H1 (cell line): ENCODE data around the gene OSBPL2.

Source experiments
- BRCA1 ChIP-seq: IDR thresholded peaks from 2 replicates; pipeline ENCODE4 v1.6.1; 2012; ENCODE audit warnings: low read depth, low read length, improper control_type of control experiment
- CHD2 ChIP-seq: IDR thresholded peaks from 2 replicates; pipeline ENCODE4 v1.6.1; 2012; ENCODE audit warnings: low read length, improper control_type of control experiment
- HDAC2 ChIP-seq, 2 experiments: fragments of 300-600 bp in 1 of 2; sonication (generic) in 1 of 2; IDR thresholded peaks; 2 replicates each; pipeline ENCODE4 v1.6.1; 2011 to 2012; ENCODE audit warnings: low read depth in 2 of 2, low read length in 2 of 2, mild to moderate bottlenecking in 2 of 2, moderate library complexity in 2 of 2, borderline replicate concordance in 1 of 2, inconsistent platforms in 1 of 2
- POLR2A ChIP-seq, 2 experiments: IDR thresholded peaks; 1 replicate in 1 of 2; 2 replicates in 1 of 2; pipeline ENCODE4 v1.6.1; 2011; ENCODE audit warnings: low read depth in 2 of 2, low read length in 2 of 2, mild to moderate bottlenecking in 2 of 2; ENCODE audit errors: control extremely low read depth in 1 of 2
- POU5F1 ChIP-seq: IDR thresholded peaks from 2 replicates; pipeline ENCODE4 v1.6.1; 2011; ENCODE audit warnings: low read depth, mild to moderate bottlenecking, low read length, moderate library complexity
- SAP30 ChIP-seq: fragments of 300-600 bp; sonication (generic); IDR thresholded peaks from 2 replicates; pipeline ENCODE4 v1.7.1; 2012; ENCODE audit warnings: low read length, moderate library complexity, mild to moderate bottlenecking, inconsistent platforms; ENCODE audit not compliant: insufficient read depth, insufficient replicate concordance
- SRF ChIP-seq: IDR thresholded peaks from 2 replicates; pipeline ENCODE4 v1.6.1; 2011; ENCODE audit warnings: mild to moderate bottlenecking, low read depth, low read length, moderate library complexity
- TEAD4 ChIP-seq: IDR thresholded peaks from 2 replicates; pipeline ENCODE4 v1.6.1; 2012; ENCODE audit warnings: low read depth, low read length, inconsistent platforms, mixed read lengths
- YY1 ChIP-seq: IDR thresholded peaks from 2 replicates; pipeline ENCODE4 v1.6.1; 2011; ENCODE audit warnings: low read depth, mild to moderate bottlenecking, low read length
- TF ChIP-seq, protein P1 (sequence below): IDR thresholded peaks from 2 replicates; pipeline ENCODE4 v1.6.1; 2012; ENCODE audit warnings: low read length, inconsistent platforms
- TF ChIP-seq, protein P2 (sequence below), 3 experiments: IDR thresholded peaks; 1 replicate in 2 of 3; 2 replicates in 1 of 3; pipeline versions ENCODE4 v1.5.1 to v1.6.1; 2011; ENCODE audit warnings: low read length in 3 of 3, mild to moderate bottlenecking in 3 of 3, inconsistent platforms in 2 of 3, low read depth in 1 of 3, moderate library complexity in 1 of 3; ENCODE audit not compliant: insufficient read depth in 1 of 3; ENCODE audit errors: control extremely low read depth in 1 of 3
- TF ChIP-seq, protein P3 (sequence below): IDR thresholded peaks from 2 replicates; pipeline ENCODE4 v1.6.1; 2012; ENCODE audit warnings: inconsistent platforms

DNA sequence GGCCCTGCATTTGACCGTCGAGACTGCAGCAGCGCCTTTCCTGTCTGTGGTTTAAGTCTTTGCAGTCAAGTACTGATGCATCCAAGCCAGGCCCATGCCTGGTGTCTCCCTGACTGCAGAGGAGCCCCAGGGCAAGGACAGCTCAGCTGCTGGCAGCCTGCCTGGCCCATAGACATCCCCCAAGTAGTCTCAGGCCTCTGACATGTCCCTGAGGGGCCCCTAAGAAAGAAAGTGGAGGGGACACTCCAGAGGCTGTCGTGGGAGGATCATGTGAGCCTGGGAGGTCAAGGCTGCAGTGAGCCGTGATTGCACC, 36.3 kb upstream of the OSBPL2 start:
- TF ChIP-seq TEAD4 = no peak
- TF ChIP-seq HDAC2 (IDR thresholded peaks at IDR 0.05; ENCODE audit: borderline replicate concordance in 1 of 2, low read depth in 2 of 2, low read length in 2 of 2) = no peak
- TF ChIP-seq, protein P1, sequence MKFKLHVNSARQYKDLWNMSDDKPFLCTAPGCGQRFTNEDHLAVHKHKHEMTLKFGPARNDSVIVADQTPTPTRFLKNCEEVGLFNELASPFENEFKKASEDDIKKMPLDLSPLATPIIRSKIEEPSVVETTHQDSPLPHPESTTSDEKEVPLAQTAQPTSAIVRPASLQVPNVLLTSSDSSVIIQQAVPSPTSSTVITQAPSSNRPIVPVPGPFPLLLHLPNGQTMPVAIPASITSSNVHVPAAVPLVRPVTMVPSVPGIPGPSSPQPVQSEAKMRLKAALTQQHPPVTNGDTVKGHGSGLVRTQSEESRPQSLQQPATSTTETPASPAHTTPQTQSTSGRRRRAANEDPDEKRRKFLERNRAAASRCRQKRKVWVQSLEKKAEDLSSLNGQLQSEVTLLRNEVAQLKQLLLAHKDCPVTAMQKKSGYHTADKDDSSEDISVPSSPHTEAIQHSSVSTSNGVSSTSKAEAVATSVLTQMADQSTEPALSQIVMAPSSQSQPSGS = no peak
- TF ChIP-seq, protein P2, sequence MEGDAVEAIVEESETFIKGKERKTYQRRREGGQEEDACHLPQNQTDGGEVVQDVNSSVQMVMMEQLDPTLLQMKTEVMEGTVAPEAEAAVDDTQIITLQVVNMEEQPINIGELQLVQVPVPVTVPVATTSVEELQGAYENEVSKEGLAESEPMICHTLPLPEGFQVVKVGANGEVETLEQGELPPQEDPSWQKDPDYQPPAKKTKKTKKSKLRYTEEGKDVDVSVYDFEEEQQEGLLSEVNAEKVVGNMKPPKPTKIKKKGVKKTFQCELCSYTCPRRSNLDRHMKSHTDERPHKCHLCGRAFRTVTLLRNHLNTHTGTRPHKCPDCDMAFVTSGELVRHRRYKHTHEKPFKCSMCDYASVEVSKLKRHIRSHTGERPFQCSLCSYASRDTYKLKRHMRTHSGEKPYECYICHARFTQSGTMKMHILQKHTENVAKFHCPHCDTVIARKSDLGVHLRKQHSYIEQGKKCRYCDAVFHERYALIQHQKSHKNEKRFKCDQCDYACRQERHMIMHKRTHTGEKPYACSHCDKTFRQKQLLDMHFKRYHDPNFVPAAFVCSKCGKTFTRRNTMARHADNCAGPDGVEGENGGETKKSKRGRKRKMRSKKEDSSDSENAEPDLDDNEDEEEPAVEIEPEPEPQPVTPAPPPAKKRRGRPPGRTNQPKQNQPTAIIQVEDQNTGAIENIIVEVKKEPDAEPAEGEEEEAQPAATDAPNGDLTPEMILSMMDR (IDR thresholded peaks at IDR 0.05; ENCODE audit: control extremely low read depth in 1 of 3, insufficient read depth in 1 of 3, low read depth in 1 of 3, low read length in 3 of 3) = no peak
- TF ChIP-seq YY1 = no peak
- no peak for TF ChIP-seq BRCA1
- no peak for TF ChIP-seq SRF
- TF ChIP-seq, protein P3, sequence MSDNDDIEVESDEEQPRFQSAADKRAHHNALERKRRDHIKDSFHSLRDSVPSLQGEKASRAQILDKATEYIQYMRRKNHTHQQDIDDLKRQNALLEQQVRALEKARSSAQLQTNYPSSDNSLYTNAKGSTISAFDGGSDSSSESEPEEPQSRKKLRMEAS = no peak
- TF ChIP-seq POLR2A (IDR thresholded peaks at IDR 0.05; ENCODE audit: control extremely low read depth in 1 of 2, low read depth in 2 of 2, low read length in 2 of 2) = no peak
- no peak for TF ChIP-seq SAP30
- TF ChIP-seq CHD2 = no peak
- no peak for TF ChIP-seq POU5F1
